ENCODE results near the gene CNEP1R1. TPM values are rescaled to one million over a fixed set of nuclear protein-coding genes. Genes with fewer than 3 reads are reported as not detected.

Gene CNEP1R1
- total RNA-seq, 4 donors from 2014 or later: 7.0 to 13.1 (median 10.8) TPM

DNA sequence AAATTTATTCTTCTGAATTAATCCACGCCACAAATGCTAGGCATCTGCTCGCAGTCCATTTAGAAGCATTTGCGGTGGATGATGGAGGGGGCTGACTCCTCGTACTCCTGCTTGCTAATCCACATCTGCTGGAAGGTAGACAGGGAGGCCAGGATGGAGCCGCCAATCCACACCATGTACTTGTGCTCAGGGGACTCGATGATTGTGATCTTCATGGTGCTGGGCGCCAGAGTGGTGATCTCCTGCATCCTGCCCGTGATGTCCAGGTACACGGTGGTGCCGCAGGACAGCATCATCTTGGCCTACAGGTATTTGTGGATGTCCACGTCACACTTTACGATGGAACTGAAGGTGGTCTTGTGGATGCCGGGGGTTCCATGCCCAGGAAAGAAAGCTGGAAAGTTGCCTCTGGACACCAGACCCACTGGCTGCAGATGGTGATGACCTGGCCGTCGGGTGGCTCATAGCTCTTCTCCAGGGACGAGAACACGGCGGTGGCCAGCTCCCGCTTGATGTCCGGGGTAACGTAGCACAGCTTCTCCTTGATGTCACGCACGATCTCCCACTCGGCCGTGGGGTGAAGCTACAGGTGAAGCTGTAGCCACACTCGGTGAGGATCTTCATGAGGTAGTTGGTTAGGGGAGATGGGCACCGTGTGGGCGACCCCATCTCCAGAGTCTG lies 33.2 kb downstream of the CNEP1R1 start:
- Histone ChIP-seq H3K36me3 (no peaks in the 10 kb centered on the region), H3K9me3 (no peaks in the 10 kb centered on the region), H3K27me3 (no peaks in the 10 kb centered on the region), H3K27ac (no peak overlapping the region), H3K4me1 (no peaks in the 10 kb centered on the region), H3K4me3 (replicated peaks in 1 of 3) (no peak overlapping the region)
- intact Hi-C loops (cut with DNase I): no loop called here
- TF ChIP-seq, protein P1, sequence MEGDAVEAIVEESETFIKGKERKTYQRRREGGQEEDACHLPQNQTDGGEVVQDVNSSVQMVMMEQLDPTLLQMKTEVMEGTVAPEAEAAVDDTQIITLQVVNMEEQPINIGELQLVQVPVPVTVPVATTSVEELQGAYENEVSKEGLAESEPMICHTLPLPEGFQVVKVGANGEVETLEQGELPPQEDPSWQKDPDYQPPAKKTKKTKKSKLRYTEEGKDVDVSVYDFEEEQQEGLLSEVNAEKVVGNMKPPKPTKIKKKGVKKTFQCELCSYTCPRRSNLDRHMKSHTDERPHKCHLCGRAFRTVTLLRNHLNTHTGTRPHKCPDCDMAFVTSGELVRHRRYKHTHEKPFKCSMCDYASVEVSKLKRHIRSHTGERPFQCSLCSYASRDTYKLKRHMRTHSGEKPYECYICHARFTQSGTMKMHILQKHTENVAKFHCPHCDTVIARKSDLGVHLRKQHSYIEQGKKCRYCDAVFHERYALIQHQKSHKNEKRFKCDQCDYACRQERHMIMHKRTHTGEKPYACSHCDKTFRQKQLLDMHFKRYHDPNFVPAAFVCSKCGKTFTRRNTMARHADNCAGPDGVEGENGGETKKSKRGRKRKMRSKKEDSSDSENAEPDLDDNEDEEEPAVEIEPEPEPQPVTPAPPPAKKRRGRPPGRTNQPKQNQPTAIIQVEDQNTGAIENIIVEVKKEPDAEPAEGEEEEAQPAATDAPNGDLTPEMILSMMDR (IDR thresholded peaks at IDR 0.05): no peak
- TF ChIP-seq POLR2A (IDR thresholded peaks at IDR 0.05): no peak
- no peak for DNase-seq
- WGBS, 2 donors: 90 to 96% methylated on average over 20 to 28 of the region's 28 CpGs

DNA sequence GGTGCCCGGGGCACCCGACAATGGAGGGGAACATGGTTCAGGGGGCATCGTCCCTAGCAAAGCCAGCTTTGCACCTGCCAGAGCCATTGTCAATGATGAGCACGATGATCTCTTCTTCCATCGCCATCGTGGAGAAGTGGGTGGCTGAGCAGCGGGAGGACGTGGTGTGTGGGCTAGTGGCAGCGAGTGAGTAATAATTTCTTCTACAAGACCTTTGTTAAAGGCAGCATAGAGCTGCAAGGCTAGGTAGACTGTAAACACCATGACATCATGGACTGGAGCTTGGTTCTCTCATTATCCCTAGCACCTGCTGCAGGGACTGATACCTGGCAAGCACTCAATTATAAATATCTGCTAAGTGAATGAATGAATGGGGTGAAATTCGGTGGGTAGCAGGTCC lies 34.1 kb downstream of the CNEP1R1 start:
- no peaks in the 10 kb centered on the region for H3K27me3 ChIP-seq
- H3K27ac ChIP-seq: no peak overlapping the region
- intact Hi-C loops (cut with DNase I): no loop called here
- TF ChIP-seq, protein P1 (IDR thresholded peaks at IDR 0.05): no peak
- TF ChIP-seq POLR2A (IDR thresholded peaks at IDR 0.05): no peak
- DNase-seq: no peak
- H3K9me3 ChIP-seq: no peaks in the 10 kb centered on the region
- no peaks in the 10 kb centered on the region for H3K4me1 ChIP-seq
- H3K4me3 ChIP-seq (replicated peaks in 1 of 3): no peak overlapping the region
- H3K36me3 ChIP-seq: no peaks in the 10 kb centered on the region
- 89 to 95% methylated on average over 10 of the region's 10 CpGs for WGBS, 2 donors

DNA sequence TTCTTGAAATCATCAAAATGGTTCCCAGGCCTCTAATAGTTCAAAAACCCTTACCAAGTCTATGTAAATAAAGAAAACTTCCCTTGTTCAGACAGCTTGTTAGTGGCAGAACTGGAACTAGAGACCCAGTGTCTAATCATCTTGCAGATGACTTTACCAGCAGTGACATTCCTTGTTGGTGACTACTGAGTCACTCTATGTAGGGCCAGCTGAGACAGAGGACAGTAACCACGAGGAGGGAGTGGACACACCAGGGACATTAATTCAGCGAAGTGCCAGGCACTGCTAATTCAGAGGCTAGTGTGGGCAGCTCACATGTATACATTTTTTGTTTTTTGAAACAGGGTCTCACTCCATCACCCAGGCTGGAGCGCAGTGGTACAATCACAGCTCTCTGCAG lies 34.6 kb downstream of the CNEP1R1 start:
- no peak overlapping the region for H3K4me3 ChIP-seq (replicated peaks in 1 of 3)
- intact Hi-C loops (cut with DNase I): loop anchor here (10.0 kb wide), 1 partner anchor 95 kb away; the partner anchor contains the start of gene TENT4B
- DNase-seq: no peak
- H3K9me3 ChIP-seq: no peaks in the 10 kb centered on the region
- WGBS, 2 donors: 84 to 94% methylated on average over 3 of the region's 3 CpGs
- TF ChIP-seq, protein P1 (IDR thresholded peaks at IDR 0.05): no peak
- TF ChIP-seq POLR2A (IDR thresholded peaks at IDR 0.05): no peak
- H3K27ac ChIP-seq: no peak overlapping the region
- H3K36me3 ChIP-seq: no peaks in the 10 kb centered on the region
- no peaks in the 10 kb centered on the region for H3K4me1 ChIP-seq
- no peaks in the 10 kb centered on the region for H3K27me3 ChIP-seq

DNA sequence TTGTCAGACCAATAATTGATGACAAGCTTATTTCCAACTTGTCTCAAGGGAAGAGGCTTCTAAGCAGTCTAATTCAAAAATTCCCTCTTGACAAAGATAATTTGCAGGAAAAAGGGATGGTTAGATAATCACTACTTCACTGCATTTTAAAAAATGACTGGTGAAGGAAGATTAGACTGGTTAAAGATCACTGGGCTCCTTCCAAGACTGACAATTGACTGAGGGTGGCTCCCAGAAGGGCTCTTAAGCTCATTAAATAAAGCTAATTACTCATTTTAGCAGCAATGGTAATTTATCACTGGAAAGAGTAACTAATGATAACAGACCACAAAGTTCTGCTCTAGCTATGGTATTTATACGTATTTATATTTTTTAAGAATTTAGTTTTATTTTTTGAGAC lies 36.3 kb downstream of the CNEP1R1 start:
- TF ChIP-seq POLR2A (IDR thresholded peaks at IDR 0.05): no peak
- TF ChIP-seq, protein P1 (IDR thresholded peaks at IDR 0.05): no peak
- Histone ChIP-seq H3K27me3 (no peaks in the 10 kb centered on the region), H3K9me3 (no peaks in the 10 kb centered on the region), H3K4me1 (no peaks in the 10 kb centered on the region), H3K4me3 (replicated peaks in 1 of 3) (no peak overlapping the region), H3K36me3 (no peaks in the 10 kb centered on the region), H3K27ac (no peak overlapping the region)
- WGBS, 2 donors: 63 to 78% methylated on average over 1 of the region's 1 CpG
- intact Hi-C loops (cut with DNase I): loop anchor here (10.0 kb wide), 1 partner anchor 93 kb away; the partner anchor contains the start of gene TENT4B
- DNase-seq: no peak

DNA sequence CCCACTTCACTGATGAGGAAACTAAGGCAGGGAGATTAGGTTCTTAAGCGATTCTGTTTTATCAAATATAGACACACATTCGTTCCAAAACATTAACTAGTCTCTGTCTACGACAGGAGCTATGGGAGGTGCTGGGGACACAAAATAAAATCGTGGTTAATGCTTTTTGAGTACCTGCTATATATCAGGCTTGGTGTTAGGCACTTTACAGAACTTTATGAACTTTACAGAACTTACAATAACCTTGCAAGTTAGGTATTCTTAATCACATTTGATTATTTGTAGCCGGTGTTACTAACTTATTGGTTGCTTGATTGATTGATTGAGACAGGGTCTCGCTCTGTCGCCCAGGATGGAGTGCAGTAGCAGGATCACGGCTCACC lies 40.2 kb downstream of the CNEP1R1 start:
- no peaks in the 10 kb centered on the region for H3K27me3 ChIP-seq
- H3K36me3 ChIP-seq: peaks cover 0 to 3% of the 10 kb centered on the region in 2 donors
- TF ChIP-seq, protein P1 (IDR thresholded peaks at IDR 0.05): no peak
- no peak for TF ChIP-seq POLR2A (IDR thresholded peaks at IDR 0.05)
- intact Hi-C loops (cut with DNase I): loop anchor here (10.0 kb wide), 1 partner anchor 90 kb away; the partner anchor contains the start of gene TENT4B
- WGBS, 2 donors: 77 to 84% methylated on average over 8 of the region's 8 CpGs
- peaks cover 4 to 7% of the 10 kb centered on the region in 2 donors for H3K4me1 ChIP-seq
- no peaks in the 10 kb centered on the region for H3K9me3 ChIP-seq
- H3K27ac ChIP-seq: peak overlapping the region in 2 of 3 donors; percentile 90 to 93
- DNase-seq: no peak
- H3K4me3 ChIP-seq (replicated peaks in 1 of 3): no peak overlapping the region
